ENCODE data around the gene RNF144B.
"Not testable (repeated sequence)": the region's sequence is repeated elsewhere in the genome, so short reads cannot be mapped to it uniquely, and the experiment has no call there.

The RNF144B gene

DNA sequence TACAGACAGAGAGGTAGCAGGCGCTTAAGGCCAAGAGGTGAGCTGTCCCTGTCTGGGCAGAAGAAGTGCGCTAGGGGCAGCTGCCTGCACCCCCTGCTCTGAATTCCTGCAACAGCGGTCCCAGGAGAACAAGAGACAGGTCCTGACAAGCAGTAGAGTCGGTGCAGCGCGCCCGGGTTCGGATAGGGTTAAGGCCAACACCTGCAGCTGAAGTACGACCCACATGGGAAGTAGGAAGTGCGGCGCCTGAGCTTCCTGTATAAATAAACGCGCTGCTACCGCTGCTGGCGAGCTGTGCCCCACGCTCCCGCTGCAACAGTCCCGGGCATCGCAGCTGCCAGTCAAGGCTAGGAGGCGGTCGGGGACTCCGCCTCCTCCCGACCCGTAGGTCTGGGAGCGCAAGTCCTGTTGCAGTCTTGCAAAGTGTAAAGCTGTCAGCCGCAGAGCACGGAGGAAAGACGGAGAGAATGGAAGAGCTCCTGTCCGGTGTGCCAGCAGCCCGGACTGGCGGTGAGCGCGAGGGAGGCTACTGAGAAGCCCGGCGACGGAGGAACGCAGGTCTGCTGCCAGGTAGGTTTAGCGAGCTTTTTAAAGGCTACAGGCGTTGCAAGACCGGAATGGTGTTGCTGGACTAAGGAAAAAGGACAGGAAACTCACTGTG, at the start of gene RNF144B:
Gene RNF144B (plus strand): TSS at position 290 of the 661 bp plus-strand sequence. CDS start 12,185 bp downstream, outside the sequence.
- DNase-seq = peak; percentile 90

DNA sequence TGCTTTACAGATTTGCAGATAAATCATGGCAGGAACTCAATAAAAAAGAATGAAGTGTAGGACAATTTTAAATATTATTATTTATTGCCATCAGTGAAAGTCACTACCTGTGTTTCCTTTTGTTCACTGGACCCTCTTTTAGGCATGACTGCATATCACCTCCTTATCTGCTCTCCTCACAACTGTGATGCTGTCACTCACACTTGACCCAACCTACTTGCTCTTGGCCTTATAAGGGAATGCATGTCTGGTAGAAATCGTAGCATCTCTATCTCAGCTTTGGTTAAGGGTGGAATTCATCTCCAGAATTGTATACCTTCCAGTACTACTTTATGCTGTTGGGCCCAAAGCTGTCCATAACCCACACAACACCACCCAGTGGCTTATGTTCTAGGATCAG, 47.6 kb upstream of the RNF144B start:
- DNase-seq = no peak

DNA sequence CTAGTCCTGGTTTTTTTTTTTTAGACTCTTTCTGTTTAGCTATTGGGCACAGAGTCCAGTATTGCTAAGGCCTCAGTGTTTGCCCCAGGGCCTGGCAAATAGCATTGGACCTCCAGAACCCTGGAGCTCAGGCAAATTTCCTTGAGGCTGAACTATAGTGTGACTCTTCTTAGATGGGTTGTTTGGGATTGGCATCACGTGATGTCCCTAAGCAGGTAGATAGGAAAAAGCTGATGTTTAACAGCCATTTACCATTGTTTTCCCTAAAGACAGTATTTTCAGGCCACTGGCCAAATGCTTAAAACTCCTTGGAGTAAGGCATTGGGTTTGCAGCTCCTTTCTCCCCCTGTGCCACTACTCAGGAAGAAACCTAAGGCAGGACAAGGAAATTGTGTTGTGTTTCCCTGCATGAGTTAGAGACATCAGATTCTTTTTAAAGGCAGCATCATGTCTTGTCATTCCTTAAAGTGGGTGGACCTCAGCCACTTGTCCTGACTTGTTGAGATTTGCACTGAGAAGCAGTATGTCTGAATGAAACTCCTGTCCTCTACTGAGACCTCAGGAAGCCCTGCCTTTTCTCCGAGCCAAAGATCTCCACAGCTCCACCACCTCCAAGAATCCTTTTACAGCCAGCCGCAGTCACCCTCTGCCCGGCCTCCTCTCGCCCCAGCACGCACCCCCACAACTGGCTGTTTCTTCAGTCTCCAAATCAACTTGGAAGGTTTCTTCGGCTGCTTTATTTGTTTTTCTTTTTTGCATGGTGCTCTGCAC, 46.2 kb upstream of the RNF144B start:
- DNase-seq = no peak

DNA sequence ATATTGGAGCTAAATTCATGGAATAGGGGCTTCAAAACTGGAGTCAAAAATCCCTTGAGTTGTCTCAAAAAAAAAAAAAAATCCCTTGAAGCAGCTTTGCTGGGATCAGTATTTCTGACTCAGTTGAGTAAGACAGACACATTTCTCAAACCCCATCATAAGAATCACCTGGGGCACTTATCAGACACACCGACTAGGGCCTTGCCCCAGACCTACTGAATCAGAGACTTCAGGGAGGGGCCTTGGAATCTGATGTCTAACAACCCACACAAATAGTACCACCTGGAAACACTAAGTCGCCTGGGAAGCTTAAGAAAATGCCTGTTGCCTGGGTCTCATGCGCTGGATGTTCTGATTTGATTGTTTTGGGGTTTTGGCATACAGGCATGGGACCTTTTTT, 44.9 kb upstream of the RNF144B start:
- no peak for DNase-seq

DNA sequence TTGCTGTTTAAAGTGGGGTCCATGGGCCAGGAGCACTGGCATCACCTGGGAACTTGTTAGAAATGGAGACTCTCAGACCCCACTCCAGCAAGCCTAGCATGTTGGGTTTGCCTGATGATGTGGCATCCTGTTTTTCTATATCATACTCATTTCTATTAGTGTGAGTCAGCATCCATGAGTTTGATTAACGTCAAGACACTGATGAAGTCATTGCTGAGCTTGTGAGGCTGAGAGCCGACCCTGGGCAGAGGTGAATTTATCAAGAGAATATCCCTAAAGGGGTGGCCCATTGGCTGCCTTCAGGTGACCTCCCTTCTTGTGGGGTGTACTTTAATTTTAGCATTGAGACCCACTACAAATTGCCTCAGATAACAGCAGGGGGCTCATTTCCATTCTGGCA, 43.4 kb upstream of the RNF144B start:
- DNase-seq = no peak

DNA sequence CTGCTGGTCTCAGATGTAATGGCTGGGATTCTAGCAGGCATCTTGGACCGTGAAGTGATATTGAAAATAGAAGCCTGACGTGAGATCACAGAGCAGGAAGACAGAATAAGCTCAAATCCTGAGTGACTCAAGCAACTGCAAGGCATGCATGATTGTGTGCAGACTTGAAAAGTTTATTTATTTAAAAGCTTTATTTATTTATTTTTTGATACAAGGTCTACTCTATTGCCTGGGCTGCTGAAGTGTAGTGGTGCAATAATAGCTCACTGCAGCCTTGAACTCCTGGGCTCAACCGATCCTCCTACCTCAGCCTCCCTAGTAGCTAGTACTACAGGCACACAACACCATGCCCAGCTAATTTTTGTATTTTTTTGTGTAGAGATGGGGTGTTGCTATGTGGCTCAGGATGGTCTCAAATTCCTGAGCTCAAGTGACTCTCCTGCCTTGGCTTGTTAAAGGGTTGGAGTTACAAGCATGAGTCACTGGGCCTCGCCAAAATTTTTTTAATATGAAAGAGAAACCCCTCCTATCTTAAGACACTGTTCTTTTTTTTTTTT, 40.1 kb upstream of the RNF144B start:
- DNase-seq = no peak

DNA sequence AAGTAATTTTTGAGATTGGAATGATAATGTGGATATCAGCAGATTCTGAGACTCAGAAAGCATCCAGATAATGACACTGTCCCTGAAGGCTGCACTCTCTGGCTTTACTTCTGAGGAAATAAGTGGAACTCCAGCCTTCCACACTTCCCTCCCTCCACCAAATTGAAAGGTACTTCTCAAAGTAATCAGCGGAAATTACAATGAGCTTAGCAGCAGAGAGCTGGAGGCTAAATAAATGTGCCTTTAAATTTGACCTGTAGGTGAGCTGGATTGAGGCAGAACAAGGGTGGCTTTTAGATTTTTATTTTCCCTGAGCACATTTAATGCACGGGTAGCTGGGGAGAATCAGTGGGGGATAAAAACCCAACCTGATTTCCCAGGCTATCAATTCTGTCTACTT, 39.3 kb upstream of the RNF144B start:
- no peak for DNase-seq

DNA sequence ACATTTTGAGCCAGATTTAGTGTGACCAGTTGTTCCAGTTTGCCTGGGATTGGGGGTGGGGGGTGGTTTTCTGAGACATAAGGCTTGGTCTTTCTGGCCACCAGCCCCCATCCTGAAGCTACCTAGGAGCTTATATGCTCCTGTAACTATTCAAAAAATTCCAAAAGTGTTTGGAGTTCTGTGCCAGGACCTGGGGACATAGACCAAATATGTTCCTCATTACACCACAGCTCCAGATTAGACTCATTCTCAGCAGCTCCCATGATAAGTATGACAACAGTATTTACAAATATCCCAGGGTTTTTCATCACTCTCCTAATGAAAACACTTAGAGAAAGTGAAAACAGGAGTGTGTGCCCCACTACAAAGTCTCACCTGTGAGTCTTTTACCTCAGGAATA, 37.8 kb upstream of the RNF144B start:
- no peak for DNase-seq

DNA sequence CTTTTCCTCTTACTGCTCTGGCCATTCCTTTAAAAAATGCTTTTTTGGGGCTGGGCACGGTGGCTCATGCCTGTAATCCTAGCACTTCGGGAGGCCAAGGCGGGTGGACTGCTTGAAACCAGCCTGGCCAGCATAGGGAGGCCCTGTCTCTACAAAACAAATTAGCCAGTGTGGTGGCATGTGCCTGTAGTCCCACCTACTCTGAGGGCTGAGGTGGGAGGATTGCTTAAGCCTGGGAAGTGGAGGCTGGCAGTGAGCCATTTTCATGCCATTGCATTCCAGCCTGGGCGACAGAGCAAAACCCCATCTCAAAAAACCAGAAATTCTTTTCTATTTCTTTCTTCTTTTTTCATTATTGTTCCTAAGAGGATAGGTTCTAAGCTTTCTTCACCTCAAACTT, 36.9 kb upstream of the RNF144B start:
- DNase-seq = no peak

DNA sequence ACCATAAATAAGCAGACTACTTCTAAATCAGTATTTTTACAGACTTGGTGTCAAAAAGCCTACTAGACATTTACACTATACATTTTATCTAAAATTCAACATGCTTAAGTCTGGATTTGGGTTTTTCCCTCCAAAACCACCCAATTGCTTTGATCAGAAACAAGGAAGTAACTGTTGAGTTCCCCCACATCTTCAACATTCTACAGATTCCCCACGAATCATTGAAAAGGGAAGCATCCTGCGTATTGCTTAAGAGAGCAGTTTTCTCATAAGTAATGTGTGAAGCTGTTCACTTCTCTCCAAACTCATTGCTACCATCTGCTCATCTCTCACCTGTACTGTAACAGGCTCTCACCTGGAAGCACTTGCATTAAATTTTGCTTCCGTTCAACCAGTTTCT, 36.4 kb upstream of the RNF144B start:
- no peak for DNase-seq

DNA sequence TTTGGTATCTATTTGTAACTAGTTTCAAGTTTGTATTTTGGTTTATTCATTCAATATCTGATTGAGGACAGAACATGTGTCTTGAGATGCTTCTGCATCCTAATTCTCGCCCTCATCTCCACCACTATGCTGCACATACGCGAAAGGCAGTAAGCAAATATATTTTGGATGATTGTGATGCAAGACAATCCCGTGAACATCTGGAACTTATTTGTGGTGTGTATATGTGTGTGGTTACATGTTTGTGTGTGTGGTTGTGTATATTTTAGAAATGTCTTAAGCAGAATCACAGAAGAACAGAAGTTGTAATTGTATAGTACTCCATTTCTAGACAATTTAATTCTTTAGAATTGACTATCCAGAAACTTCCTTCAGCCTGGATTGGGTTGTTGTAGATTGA, 35.1 kb upstream of the RNF144B start:
- DNase-seq = no peak

DNA sequence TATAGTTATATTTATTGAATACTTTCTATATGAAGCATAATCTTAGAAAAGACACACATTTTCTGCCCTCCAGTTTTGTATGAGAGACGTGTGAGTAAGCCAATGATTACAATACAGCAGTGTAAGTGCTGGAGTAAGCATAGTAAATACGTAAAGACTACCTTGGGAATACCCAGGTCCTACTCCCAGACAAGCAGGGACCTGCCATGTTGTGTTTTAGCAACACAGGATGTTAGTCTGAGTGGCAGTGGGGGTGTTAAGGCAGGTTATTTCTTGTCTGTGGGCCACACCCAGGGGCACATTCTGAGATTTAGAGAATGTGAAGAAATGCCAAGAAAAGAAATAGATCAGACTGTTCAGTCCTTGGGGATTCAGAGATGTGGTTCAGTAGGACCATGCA, 34.3 kb upstream of the RNF144B start:
- no peak for DNase-seq

DNA sequence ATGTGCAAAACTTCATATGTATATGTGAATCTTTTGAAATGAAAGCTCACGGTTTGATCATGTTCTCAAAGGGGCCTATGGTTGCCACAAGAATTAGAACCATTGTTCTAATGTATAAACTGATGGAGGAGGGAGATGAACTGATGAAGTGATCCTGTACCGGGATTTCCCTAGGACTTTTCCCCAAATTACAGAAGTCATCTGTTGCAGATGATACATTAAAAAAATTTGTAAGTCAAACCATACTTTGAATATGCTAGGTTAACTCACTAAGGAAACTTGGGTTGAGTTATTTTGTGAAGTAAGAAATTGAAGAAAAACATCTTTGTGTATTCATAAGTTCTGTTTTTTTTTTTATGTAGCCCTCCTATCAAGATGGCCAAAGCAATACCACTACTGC, 33.9 kb upstream of the RNF144B start:
- DNase-seq = no peak

DNA sequence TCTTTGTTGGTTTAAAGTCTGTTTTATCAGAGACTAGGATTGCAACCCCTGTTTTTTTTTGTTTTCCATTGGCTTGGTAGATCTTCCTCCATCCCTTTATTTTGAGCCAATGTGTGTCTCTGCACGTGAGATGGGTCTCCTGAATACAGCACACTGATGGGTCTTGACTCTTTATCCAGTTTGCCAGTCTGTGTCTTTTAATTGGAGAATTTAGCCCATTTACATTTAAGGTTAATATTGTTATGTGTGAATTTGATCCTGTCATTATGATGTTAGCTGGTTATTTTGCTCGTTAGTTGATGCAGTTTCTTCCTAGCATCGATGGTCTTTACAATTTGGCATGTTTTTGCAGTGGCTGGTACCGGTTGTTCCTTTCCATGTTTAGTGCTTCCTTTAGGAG, 29.6 kb upstream of the RNF144B start:
- DNase-seq = not testable (repeated sequence)

DNA sequence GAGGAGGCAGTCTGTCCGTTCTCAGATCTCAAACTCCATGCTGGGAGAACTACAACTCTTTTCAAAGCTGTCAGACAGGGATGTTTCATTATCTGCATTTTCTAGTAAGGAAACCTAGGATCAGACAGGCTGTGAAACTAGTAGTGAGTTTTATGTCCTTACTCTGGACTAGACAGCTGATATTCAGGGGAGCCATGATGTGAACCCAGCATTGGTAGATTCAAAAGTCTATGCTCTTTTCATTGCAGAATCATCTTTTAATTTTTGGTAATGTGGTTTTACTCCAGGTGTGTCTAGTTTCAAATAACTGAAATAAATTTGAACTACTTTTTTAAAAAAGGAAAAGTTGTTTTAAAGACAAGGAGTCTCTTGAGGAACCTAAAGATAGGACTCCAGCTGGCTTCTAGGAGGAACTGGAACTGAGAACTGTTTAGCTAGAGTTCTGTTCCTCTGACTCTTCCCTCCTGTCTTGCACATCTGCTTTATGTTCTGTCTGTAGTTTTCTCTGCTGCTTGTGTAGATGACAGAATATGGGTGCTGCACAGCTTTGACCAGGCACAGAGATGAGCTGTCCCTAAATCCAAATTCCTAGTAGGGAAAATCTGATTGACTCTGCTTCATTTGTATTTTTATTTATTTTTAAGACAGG, 27.8 kb upstream of the RNF144B start:
- DNase-seq = no peak

DNA sequence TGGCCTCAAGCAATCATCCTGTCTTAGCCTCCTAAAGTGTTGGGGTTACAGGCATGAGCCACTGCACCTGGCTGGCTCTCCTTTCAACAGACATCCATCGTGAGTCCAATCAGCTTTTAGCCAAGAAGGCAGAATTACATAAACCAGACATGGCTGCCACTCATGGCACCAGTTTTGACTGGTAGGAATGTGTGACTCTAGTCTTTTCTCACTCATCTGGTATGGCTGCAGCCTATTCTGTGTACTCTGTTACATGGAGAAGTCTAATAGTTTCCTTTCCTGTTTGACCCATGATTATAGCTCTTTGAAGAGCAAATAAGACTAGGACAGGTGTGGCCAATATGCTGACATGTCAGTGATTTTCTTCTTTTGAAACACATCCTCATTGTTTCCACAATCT, 27.0 kb upstream of the RNF144B start:
- no peak for DNase-seq

DNA sequence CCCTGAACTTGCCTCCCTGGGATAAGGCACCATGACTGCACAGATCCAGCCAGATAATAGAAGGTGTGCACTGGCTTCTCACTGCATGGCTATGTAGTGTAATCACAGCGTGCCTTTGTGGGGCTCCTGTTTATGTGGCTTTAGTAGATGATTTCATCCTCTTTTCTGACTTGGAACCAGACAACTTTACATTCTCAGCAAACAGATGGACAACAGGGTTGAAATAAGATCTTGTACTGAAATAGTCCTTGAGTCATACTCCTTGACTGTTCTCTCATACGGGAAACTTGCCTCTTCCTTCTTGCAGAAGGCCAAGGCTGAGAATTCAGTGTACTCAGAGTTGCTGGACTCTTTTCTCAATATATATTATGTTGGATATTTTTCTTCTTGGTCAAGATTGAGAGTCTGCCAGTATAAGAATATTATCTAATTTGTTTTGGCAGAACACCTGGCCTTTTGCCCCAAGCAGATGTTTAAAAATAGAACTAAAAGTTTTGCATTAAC, 25.0 kb upstream of the RNF144B start:
- no peak for DNase-seq

DNA sequence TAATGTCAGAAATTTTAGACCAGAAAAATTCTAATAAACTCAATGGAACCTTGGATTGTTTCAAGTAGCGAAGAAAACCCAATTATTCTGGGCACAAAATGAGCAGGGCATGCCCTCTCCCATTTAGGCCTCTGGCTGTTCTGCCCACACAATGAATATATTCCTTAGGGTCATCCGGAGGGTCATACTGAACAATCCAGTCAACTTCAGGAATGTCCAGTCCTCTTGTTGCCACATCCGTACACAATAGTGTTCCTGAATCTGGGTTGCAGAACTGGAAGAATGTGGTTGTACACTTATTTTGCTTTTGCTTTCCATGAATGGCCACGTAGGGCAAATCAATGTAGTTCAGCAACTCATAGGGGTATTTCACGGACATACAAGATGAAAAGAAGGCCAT, 23.4 kb upstream of the RNF144B start:
- no peak for DNase-seq

DNA sequence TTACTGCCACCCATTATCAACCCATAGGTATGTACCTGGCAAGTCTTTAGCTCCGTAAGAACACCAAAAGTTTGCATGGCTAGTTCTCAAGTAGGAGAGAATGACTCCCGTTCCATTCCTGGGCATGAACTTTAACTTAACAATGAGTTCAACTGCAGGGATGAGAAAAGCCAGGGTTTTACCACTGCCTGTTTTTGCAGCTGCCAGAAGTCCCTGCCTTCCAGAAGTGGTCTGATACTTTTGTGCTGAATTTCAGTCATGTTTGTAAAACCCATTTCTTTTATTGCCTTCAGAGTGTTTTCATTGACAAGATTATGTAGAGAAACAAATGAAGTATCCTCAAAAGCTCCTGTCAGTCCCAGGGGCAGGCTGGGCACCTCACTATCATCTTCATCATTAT, 22.6 kb upstream of the RNF144B start:
- DNase-seq = not testable (repeated sequence)

DNA sequence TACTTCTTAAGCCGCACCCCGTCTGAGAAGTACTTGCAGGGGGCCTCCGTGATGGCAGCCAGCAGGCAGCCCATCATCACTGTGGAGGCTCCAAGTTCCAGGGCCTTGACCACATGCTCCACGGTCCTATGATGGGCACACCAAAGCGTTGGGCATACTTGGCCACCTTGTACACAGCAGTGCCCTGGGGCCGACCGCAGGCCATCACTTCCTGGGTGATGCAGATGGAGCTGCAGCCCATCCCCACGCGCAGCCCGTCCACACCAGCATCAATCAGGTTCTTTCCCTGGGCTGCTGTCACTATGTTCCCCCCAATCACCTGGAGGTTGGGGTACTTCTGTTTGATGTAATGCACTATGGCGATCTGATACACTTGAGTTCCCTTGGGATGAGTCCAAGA, 19.8 kb upstream of the RNF144B start:
- no peak for DNase-seq

DNA sequence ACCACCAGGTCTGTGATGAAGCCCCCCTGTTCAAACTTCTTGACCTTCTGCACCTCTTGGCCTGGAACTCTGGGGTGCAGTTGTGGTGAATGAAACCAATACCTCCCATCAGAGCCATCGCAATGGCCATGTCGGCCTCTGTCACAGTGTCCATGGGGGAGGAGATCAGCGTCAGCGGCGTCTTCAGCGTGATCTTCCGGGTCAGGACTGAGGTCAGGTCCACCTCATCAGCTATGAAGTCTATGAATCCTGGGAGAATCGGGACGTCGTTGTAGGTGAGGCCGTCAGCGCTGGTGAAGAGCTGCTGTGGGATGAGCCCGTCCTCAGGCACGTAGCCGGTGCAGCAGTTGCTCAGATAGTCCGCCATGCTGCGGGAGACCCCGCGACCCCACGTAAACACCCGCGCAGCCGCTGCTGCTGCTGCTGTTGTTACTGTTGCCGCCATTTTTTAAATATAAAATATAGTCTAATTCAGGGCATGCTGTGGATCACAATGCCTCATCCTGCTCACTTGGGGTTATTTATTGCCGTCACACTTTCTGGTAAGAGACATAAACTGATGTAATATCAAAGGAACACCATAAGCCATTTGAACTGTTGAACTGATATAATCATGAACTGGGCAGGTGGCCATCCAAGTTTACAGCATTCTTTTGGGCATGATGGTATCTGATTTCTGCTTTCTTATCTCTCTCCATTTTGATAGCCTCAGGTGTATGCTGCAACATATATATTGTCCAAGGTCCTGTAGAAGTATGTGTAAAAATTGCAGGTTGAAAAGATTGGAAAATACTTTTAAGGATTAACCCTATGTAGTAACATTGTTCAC, 18.7 kb upstream of the RNF144B start:
- DNase-seq = no peak

DNA sequence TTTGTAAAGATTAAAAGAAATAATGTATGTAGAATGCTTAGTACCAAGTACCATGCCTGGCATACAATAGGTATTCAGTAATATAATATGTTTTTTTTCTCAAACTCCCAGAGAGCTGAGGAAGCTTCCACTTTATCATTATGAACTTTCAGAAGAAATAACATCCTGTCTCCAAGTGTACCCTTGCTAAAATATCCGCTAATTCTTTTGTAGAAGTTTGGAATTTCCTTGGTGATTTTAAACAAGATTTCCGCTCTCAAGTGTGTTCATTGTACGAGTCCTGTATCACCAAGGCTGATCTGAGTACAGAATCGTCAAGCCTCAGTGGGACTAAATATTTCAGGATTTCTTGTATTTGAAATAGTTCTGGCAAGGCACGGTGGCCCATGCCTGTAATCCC, 16.1 kb upstream of the RNF144B start:
- no peak for DNase-seq

DNA sequence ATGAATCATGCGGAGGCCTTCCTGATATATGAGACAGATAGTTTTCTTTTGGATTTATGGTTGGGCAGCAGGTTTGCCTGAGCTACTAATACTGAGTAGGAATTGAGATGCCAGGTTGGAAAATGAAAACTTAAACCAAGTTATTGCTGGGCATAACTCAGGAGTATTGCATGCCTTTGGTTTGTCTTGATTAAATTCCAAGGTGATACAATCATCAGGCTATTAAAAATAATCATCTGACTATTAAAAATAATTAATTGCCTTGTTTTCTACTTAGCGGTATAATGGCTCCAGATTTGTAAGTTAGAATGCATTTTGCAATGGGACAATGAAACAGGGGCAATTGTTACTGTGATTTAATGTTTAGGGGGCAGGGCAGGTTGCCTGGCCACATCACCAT, 15.5 kb upstream of the RNF144B start:
- no peak for DNase-seq
